ENCODE data around the gene SPDYE4. TPM values are rescaled to one million over a fixed set of nuclear protein-coding genes. Genes with fewer than 3 reads are reported as not detected.

The SPDYE4 gene
- total RNA-seq, 4 donors from 2014 or later: not detected

DNA sequence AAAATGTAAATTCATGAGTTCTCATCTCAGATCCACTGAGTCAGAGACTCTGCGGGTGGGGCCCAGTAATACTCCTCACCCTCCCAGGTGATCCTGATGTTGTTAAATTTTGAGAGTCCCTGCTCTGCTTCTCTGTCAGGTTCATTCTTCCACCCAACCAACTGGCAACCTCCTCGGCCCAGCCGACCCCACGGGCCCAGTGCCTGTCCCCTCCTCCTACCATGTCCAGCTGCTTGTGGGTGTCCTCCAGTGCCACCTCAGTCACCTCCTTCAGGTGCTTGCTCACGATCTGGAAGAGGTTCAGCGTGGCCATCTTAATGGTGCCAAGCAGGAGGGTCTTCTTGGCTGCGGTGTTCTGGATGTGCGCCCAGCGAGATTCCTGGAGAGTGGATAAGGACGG, 23.5 kb downstream of the SPDYE4 start:
- WGBS, 2 donors: 90 to 91% methylated on average over 10 of the region's 10 CpGs
- Histone ChIP-seq H3K4me3 (replicated peaks in 1 of 3) (no peak overlapping the region), H3K27ac (no peak overlapping the region), H3K27me3 (no peaks in the 10 kb centered on the region), H3K4me1 (no peaks in the 10 kb centered on the region), H3K9me3 (no peaks in the 10 kb centered on the region), H3K36me3 (no peaks in the 10 kb centered on the region)
- intact Hi-C loops (cut with DNase I): no loop called here
- TF ChIP-seq POLR2A (IDR thresholded peaks at IDR 0.05): no peak
- TF ChIP-seq, protein P1, sequence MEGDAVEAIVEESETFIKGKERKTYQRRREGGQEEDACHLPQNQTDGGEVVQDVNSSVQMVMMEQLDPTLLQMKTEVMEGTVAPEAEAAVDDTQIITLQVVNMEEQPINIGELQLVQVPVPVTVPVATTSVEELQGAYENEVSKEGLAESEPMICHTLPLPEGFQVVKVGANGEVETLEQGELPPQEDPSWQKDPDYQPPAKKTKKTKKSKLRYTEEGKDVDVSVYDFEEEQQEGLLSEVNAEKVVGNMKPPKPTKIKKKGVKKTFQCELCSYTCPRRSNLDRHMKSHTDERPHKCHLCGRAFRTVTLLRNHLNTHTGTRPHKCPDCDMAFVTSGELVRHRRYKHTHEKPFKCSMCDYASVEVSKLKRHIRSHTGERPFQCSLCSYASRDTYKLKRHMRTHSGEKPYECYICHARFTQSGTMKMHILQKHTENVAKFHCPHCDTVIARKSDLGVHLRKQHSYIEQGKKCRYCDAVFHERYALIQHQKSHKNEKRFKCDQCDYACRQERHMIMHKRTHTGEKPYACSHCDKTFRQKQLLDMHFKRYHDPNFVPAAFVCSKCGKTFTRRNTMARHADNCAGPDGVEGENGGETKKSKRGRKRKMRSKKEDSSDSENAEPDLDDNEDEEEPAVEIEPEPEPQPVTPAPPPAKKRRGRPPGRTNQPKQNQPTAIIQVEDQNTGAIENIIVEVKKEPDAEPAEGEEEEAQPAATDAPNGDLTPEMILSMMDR (IDR thresholded peaks at IDR 0.05): no peak
- DNase-seq: no peak

DNA sequence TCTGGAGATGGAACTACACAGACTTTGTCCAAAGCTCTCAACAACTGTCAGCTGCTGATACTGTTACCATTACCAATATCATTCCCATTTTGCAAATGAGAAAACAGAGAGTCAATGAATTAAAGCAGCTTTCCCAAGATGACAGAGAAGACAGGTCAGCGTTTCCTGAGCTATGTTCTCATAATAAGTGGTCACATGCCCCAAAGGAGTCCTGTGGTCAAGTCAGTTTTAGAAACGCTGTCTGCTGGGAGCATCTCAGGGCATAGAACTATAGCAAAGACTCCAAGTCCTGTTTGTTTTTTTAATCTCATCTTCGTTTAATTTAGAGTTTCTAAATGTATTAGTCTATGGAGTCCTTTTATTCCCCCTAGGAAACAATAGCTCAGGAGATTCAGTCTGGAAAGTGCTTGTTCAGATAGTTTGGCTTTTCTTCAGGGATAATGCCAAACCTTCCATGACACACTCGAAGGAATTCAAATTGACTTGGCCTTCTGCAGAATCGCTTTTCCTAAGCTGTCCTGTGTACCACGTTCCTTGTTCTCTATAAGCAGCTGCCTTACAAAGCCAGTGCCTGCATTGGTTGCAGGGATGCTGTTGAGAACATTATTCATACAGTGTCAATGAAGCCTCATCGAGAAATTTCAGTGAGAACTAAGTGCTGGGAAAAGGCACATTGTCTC, 25.8 kb downstream of the SPDYE4 start:
- DNase-seq: no peak
- WGBS, 2 donors: 61 to 65% methylated on average over 7 of the region's 7 CpGs
- no peaks in the 10 kb centered on the region for H3K36me3 ChIP-seq
- TF ChIP-seq, protein P1 (IDR thresholded peaks at IDR 0.05): no peak
- TF ChIP-seq POLR2A (IDR thresholded peaks at IDR 0.05): no peak
- no peaks in the 10 kb centered on the region for H3K27me3 ChIP-seq
- H3K9me3 ChIP-seq: no peaks in the 10 kb centered on the region
- H3K4me3 ChIP-seq (replicated peaks in 1 of 3): no peak overlapping the region
- intact Hi-C loops (cut with DNase I): no loop called here
- no peak overlapping the region for H3K27ac ChIP-seq
- H3K4me1 ChIP-seq: no peaks in the 10 kb centered on the region

DNA sequence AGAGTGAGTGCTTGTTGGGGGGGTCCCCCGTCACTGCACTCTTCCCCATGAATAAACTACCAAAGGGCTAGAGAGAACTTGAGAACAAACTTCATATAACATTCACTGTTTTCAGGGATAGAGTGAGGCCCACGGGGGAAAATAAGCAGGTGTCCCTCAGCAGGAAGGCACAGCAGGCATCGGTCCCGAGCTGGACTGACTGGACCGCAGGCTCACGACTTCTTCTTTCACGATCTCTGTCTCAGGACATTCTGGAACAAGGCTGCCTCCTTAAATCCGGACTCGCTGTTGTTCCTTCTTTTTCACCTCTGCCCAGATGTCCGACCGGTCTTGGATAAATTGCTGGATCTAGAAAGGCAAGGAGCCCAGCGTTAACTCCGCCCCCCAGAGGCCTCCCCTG, 28.5 kb downstream of the SPDYE4 start:
- TF ChIP-seq POLR2A (IDR thresholded peaks at IDR 0.05): no peak
- TF ChIP-seq, protein P1 (IDR thresholded peaks at IDR 0.05): no peak
- no peak for DNase-seq
- 89 to 92% methylated on average over 13 of the region's 13 CpGs for WGBS, 2 donors
- Histone ChIP-seq H3K4me3 (replicated peaks in 1 of 3) (no peak overlapping the region), H3K27me3 (no peaks in the 10 kb centered on the region), H3K36me3 (no peaks in the 10 kb centered on the region), H3K27ac (no peak overlapping the region), H3K9me3 (no peaks in the 10 kb centered on the region), H3K4me1 (no peaks in the 10 kb centered on the region)
- intact Hi-C loops (cut with DNase I): no loop called here

DNA sequence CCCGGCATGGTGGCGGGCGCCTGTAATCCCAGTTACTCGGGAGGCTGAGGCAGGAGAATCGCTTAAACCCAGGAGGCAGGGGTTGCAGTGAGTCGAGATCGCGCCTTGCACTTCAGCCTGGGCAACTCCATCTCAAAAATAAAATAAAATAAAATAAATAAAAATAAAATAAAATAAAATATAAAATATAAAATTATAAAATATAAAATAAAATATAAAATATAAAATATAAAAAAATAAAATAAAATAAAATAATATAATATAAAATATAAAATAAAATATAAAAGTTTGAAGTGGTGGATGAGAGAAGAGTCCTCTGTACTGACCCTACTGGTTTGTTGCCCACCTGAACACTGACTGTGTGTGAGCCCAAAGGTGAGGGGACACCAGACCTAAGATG, 28.9 kb downstream of the SPDYE4 start:
- Histone ChIP-seq H3K36me3 (no peaks in the 10 kb centered on the region), H3K9me3 (no peaks in the 10 kb centered on the region), H3K4me3 (replicated peaks in 1 of 3) (no peak overlapping the region), H3K27ac (no peak overlapping the region), H3K4me1 (no peaks in the 10 kb centered on the region), H3K27me3 (no peaks in the 10 kb centered on the region)
- WGBS, 2 donors: 81 to 86% methylated on average over 8 of the region's 8 CpGs
- DNase-seq: no peak
- intact Hi-C loops (cut with DNase I): no loop called here
- TF ChIP-seq, protein P1 (IDR thresholded peaks at IDR 0.05): no peak
- no peak for TF ChIP-seq POLR2A (IDR thresholded peaks at IDR 0.05)

DNA sequence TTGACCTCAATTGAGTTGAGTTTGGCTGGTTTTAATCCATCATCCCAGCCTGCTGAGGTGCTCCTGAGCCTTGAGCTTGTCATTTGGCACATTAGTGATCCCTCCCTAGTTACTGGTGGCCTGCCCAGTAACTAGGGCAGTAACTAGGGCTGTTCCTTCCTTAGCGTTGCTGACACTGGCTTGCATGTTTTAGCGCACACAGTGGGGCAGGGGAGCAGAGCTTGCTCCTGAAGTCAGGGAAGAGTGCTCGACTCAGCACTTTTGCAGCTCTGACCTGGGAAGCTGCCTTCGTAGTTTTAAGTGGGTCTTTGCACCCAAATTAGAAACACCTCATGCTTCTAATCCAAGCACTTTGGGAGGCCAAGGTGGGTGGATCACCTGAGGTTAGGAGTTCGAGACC, 29.4 kb downstream of the SPDYE4 start:
- TF ChIP-seq, protein P1 (IDR thresholded peaks at IDR 0.05): no peak
- no peak for TF ChIP-seq POLR2A (IDR thresholded peaks at IDR 0.05)
- H3K27ac ChIP-seq: no peak overlapping the region
- 61 to 77% methylated on average over 5 of the region's 5 CpGs for WGBS, 2 donors
- intact Hi-C loops (cut with DNase I): no loop called here
- no peaks in the 10 kb centered on the region for H3K27me3 ChIP-seq
- H3K9me3 ChIP-seq: no peaks in the 10 kb centered on the region
- H3K36me3 ChIP-seq: no peaks in the 10 kb centered on the region
- H3K4me3 ChIP-seq (replicated peaks in 1 of 3): no peak overlapping the region
- no peaks in the 10 kb centered on the region for H3K4me1 ChIP-seq
- DNase-seq: no peak
